ENCODE measurements around the gene CWC25. TPM values are rescaled to one million over a fixed set of nuclear protein-coding genes. Genes with fewer than 3 reads are reported as not detected.
A peak's percentile ranks its signal among the peaks of the same experiment; 100 is the strongest.

Gene CWC25
- total RNA-seq, 1 experiment from 2014 or later, result 17.3 TPM

- Mint-ChIP-seq H3K27me3 (ENCODE audit: low read depth) (no peaks in the 10 kb centered on the region), H3K36me3 (no peaks in the 10 kb centered on the region), H3K4me1 (peaks cover 32% of the 10 kb centered on the region), H3K4me3 (peak overlapping the region; percentile 92), H3K9me3 (no peaks in the 10 kb centered on the region), H3K27ac (peak overlapping the region; percentile 97)
- peak; percentile 95 for DNase-seq (ENCODE audit: low spot score)
- no peak for TF ChIP-seq ATF3 (CRISPR knock-in tag; conservative IDR thresholded peaks at IDR 0.05)
- 0 out of 2 replicates have a peak, but pooled peaks have one; percentile 8 for TF ChIP-seq CREM (CRISPR knock-in tag; IDR thresholded peaks at IDR 0.05)
- TF ChIP-seq, protein P1, sequence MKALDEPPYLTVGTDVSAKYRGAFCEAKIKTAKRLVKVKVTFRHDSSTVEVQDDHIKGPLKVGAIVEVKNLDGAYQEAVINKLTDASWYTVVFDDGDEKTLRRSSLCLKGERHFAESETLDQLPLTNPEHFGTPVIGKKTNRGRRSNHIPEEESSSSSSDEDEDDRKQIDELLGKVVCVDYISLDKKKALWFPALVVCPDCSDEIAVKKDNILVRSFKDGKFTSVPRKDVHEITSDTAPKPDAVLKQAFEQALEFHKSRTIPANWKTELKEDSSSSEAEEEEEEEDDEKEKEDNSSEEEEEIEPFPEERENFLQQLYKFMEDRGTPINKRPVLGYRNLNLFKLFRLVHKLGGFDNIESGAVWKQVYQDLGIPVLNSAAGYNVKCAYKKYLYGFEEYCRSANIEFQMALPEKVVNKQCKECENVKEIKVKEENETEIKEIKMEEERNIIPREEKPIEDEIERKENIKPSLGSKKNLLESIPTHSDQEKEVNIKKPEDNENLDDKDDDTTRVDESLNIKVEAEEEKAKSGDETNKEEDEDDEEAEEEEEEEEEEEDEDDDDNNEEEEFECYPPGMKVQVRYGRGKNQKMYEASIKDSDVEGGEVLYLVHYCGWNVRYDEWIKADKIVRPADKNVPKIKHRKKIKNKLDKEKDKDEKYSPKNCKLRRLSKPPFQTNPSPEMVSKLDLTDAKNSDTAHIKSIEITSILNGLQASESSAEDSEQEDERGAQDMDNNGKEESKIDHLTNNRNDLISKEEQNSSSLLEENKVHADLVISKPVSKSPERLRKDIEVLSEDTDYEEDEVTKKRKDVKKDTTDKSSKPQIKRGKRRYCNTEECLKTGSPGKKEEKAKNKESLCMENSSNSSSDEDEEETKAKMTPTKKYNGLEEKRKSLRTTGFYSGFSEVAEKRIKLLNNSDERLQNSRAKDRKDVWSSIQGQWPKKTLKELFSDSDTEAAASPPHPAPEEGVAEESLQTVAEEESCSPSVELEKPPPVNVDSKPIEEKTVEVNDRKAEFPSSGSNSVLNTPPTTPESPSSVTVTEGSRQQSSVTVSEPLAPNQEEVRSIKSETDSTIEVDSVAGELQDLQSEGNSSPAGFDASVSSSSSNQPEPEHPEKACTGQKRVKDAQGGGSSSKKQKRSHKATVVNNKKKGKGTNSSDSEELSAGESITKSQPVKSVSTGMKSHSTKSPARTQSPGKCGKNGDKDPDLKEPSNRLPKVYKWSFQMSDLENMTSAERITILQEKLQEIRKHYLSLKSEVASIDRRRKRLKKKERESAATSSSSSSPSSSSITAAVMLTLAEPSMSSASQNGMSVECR (CRISPR knock-in tag; IDR thresholded peaks at IDR 0.05; ENCODE audit: borderline replicate concordance), result 0 out of 2 replicates have a peak, but pooled peaks have one; percentile 11
- TF ChIP-seq TEAD1 (CRISPR knock-in tag; IDR thresholded peaks at IDR 0.05), result peak; percentile 15; the same call in 1 of the 2 replicates
- TF ChIP-seq ZNF423 (CRISPR knock-in tag; IDR thresholded peaks at IDR 0.05), result peak; percentile 67; the same call in 1 of the 2 replicates
- ATAC-seq, result peak; percentile 37
- CTCF ChIA-PET, result interaction anchor here (0.7 to 2.3 kb wide), 11 partner anchors 9 to 287 kb away, joined by 3 to 6 read pairs (median 4); partner anchors contain the start of genes FBXO47, LASP1NB and RPL23
- POLR2A ChIA-PET, result interaction anchor here (0.6 to 3.3 kb wide), 12 partner anchors 9 to 310 kb away, joined by 3 to 16 read pairs (median 6); partner anchors contain the start of genes CWC25, FBXO47, LASP1NB and RPL23
Observed at GRCh38 chr17:38868817-38869525, 43.9 kb upstream of the CWC25 start.

GRCh38 chr17:38867968-38868816 is 43.1 kb upstream of the CWC25 start:
- Mint-ChIP-seq H3K27ac (peak overlapping the region; percentile 88), H3K4me1 (peaks cover 25% of the 10 kb centered on the region), H3K9me3 (no peaks in the 10 kb centered on the region), H3K27me3 (ENCODE audit: low read depth) (no peaks in the 10 kb centered on the region), H3K4me3 (peak overlapping the region; percentile 92), H3K36me3 (no peaks in the 10 kb centered on the region)
- CTCF ChIA-PET, result interaction anchor here (0.8 to 2.3 kb wide), 6 partner anchors 10 to 285 kb away, joined by 3 to 6 read pairs (median 4); partner anchors contain the start of gene FBXO47
- TF ChIP-seq, protein P2, sequence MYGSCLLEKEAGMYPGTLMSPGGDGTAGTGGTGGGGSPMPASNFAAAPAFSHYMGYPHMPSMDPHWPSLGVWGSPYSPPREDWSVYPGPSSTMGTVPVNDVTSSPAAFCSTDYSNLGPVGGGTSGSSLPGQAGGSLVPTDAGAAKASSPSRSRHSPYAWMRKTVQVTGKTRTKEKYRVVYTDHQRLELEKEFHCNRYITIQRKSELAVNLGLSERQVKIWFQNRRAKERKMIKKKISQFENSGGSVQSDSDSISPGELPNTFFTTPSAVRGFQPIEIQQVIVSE (CRISPR knock-in tag; IDR thresholded peaks at IDR 0.05; ENCODE audit: borderline replicate concordance), result no peak
- TF ChIP-seq NR2C2 (CRISPR knock-in tag; IDR thresholded peaks at IDR 0.05) (no peak), ZNF416 (CRISPR knock-in tag; IDR thresholded peaks at IDR 0.05) (no peak), USF2 (CRISPR knock-in tag; IDR thresholded peaks at IDR 0.05) (no peak), ATF3 (CRISPR knock-in tag; conservative IDR thresholded peaks at IDR 0.05) (no peak), RORB (CRISPR knock-in tag; IDR thresholded peaks at IDR 0.05) (no peak), ERG (CRISPR knock-in tag; IDR thresholded peaks at IDR 0.05) (no peak), CBFB (CRISPR knock-in tag; IDR thresholded peaks at IDR 0.05; ENCODE audit: low read depth) (no peak), NFE2L1 (CRISPR knock-in tag; IDR thresholded peaks at IDR 0.05) (no peak)
- TF ChIP-seq, protein P3, sequence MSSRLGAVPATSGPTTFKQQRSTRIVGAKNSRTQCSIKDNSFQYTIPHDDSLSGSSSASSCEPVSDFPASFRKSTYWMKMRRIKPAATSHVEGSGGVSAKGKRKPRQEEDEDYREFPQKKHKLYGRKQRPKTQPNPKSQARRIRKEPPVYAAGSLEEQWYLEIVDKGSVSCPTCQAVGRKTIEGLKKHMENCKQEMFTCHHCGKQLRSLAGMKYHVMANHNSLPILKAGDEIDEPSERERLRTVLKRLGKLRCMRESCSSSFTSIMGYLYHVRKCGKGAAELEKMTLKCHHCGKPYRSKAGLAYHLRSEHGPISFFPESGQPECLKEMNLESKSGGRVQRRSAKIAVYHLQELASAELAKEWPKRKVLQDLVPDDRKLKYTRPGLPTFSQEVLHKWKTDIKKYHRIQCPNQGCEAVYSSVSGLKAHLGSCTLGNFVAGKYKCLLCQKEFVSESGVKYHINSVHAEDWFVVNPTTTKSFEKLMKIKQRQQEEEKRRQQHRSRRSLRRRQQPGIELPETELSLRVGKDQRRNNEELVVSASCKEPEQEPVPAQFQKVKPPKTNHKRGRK (CRISPR knock-in tag; IDR thresholded peaks at IDR 0.05; ENCODE audit: borderline replicate concordance), result no peak
- no peak for DNase-seq (ENCODE audit: low spot score)
- 0 out of 2 replicates have a peak, but pooled peaks have one; percentile 0 for ATAC-seq
- POLR2A ChIA-PET, result interaction anchor here (1.1 to 2.5 kb wide), 6 partner anchors 14 to 309 kb away, joined by 3 to 7 read pairs (median 4); partner anchors contain the start of gene RPL23

Measured in WTC11 (cell line).